Measurements from ENCODE around the gene SF3A2.

Gene SF3A2

DNA sequence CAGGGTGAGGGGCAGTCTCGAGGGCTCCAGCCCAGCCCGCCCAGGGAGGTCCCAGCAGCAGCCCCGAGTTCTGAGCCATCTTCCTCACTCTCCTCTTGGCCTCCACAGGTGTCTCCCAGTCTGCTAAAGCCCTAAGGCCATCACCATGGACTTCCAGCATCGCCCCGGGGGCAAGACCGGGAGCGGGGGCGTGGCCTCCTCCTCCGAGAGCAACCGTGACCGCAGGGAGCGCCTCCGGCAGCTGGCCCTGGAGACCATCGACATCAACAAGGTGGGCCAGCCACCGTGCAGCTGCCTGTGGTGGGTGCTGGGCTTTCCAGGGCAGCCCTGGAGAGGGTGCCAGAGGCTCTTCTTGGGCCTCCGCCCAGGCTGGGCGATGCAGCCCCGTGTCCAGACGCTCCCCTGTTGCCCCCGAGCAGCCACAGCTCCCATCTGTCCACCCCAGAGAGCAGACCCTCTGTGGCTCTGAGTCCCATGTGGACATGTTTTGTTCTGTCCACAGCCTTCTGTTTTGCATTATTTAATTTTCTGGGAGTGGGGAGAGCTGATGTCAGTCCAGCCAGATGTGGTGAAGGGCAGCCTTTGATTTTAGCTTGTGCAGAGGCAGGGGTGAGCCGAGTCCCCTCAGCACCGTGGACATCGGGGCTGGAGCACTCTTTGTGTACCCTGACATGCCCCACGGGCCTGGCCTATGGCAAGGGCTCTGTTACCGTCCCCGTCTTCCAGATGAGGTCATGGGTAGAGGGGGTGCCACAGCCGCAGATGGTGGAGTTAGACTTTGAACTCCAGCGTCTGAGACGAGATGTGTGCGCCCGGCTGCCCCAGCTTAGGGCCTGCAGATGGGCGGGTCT, 6.9 kb downstream of the SF3A2 start:
- DNase-seq = no peak

GRCh38 chr19:2244125-2244411, 7.4 kb downstream of the SF3A2 start:
- no peak for DNase-seq

DNA sequence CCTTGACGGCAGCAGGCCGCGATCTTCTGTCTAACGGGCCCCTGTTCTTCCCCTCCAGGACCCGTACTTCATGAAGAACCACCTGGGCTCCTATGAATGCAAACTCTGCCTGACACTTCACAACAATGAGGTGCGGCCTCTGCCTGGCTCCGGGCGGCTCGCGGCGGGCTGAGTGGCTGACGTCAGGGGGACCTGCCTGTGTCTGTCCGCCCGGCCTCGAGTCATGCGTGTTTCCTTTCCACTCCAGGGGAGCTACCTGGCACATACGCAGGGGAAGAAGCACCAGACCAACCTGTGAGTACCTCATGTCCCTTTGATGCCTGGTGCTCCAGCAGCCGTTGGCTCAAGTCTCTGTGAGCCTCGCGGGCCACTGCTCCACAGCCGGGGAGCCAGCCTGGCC, 7.9 kb downstream of the SF3A2 start:
- no peak for DNase-seq

DNA sequence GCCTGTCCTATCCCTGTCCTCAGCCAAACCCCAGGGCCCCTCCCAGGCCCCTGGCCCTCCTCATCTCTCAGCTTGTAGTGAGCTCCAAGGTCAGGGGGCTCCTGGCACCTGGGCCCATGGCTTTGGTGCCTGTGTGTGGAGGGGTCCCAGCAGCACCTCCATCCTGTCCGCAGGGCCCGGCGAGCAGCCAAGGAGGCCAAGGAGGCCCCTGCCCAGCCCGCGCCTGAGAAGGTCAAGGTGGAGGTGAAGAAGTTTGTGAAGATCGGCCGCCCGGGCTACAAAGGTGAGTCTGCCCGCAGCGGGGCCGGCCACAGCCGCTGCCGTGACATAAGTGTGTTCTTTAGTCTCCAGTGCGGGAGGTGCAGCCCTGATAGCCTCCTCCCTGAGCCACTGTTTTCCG, 8.6 kb downstream of the SF3A2 start:
- DNase-seq = no peak

GRCh38 chr19:2246014-2246620, 9.5 kb downstream of the SF3A2 start:
- no peak for DNase-seq

DNA sequence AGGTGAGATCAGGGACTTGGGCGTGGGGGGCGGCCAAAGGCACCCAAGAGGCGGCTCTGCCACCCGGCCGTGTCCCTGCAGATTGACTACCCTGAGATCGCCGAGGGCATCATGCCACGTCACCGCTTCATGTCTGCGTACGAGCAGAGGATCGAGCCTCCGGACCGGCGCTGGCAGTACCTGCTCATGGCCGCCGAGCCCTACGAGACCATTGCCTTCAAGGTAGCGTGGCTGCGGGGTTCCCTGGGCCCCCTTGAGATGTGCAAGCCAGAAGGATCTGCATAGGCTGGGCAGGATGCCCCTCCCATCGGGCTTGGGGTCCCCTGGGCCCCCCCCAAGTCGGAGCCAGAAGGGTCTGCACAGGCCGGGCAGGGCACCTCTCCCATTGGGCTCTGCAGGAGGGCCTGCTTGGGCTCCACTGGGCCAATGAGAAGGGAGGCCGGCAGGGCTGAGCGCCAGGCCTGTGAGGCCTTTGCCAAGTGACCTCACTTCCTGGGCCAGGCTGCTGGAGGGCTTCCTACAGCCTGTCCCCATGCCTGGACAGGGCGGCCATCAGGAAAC, 10.3 kb downstream of the SF3A2 start:
- no peak for DNase-seq

DNA sequence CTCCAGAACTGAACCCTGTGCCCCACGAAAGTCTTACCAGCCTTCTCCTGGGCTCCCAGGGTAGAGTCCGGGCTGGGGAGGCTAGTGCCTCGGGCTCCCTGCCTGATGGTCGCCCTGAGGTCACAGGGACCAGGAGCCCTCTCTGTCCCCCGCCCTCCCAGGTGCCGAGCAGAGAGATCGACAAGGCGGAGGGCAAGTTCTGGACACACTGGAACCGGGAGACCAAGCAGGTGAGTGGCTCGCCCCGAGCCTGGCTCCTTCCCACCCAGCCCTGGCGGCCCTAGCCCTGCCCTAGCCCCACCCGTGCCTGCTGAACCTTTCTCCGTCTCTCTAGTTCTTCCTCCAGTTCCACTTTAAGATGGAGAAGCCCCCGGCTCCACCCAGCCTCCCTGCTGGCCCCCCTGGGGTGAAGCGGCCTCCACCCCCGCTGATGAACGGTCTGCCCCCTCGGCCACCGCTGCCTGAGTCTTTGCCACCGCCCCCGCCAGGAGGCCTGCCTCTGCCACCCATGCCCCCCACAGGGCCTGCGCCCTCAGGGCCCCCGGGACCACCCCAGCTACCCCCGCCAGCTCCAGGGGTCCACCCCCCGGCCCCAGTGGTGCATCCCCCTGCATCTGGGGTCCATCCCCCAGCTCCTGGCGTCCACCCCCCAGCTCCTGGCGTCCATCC, 10.9 kb downstream of the SF3A2 start:
- no peak for DNase-seq

GRCh38 chr19:2248136-2249009, 11.7 kb downstream of the SF3A2 start:
- no peak for DNase-seq

DNA sequence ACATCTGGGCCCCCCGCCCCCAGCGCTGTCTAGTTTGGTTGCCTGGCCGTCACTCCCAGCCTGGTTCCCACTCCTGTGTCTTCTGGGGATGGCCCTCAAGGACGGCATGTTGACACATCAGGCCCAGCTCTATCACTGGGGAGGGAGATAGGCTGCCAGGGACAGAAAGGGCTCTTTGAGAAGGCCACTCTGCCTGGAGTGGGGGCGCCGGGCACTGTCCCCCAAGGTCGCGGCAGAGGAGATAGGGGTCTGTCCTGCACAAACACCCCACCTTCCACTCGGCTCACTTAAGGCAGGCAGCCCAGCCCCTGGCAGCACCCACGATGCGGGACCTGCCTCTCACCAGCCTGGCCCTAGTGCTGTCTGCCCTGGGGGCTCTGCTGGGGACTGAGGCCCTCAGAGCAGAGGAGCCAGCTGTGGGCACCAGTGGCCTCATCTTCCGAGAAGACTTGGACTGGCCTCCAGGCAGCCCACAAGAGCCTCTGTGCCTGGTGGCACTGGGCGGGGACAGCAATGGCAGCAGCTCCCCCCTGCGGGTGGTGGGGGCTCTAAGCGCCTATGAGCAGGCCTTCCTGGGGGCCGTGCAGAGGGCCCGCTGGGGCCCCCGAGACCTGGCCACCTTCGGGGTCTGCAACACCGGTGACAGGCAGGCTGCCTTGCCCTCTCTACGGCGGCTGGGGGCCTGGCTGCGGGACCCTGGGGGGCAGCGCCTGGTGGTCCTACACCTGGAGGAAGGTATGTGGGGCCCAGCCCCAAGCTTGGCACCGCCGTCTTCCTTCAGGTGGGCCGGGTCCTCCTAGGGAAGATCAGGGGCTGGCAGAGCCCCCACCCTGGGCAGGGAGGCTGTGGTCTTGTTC, 12.6 kb downstream of the SF3A2 start, which contains the start of gene AMH:
AMH (plus strand) TSS at position 314 of the 857 bp plus-strand sequence; CDS start at position 324, 10 bp downstream.
- DNase-seq = no peak

DNA sequence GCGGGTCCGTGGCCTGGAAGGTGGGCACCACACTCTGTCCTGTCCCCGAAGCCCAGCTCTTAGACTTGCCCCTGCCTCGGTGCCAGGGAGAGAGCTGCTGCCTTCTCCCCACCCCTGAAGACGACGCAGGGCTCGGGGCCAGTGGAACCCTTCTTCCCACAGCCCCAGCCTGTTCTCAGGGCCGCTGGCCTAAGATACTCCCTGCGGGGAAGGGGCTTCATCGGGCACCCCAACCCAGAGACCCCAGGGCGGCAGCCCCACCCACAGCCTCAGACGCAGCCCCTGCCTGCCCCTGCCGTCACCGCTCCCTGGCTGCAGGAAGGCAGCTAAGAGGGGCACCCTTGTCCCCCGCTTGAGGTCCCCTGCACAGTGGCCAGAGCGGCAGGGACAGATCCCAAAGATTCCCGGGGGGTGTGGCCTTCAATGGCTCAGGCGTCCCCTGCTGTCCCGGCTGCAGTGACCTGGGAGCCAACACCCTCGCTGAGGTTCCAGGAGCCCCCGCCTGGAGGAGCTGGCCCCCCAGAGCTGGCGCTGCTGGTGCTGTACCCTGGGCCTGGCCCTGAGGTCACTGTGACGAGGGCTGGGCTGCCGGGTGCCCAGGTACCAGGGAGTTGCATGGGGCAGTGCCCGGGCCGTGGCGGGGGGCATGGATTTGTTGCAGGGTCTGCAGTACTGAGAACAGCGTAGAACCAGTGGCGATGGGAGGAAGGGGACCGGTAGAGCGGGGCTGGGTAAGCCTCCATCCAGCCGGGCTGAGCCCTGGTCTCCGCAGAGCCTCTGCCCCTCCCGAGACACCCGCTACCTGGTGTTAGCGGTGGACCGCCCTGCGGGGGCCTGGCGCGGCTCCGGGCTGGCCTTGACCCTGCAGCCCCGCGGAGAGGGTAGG, 13.5 kb downstream of the SF3A2 start:
- DNase-seq = no peak

DNA sequence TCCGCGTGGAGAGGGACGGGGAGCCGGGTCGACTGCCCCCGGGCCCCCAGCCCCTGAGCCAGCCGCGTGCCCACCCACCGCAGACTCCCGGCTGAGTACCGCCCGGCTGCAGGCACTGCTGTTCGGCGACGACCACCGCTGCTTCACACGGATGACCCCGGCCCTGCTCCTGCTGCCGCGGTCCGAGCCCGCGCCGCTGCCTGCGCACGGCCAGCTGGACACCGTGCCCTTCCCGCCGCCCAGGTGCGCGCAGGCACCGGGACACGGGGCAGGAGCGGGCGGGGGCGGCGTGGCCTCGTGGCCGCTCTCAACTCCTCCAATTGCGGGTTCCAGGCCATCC, 14.1 kb downstream of the SF3A2 start:
- DNase-seq = no peak

GRCh38 chr19:2251106-2252054, 14.8 kb downstream of the SF3A2 start:
- no peak for DNase-seq

DNA sequence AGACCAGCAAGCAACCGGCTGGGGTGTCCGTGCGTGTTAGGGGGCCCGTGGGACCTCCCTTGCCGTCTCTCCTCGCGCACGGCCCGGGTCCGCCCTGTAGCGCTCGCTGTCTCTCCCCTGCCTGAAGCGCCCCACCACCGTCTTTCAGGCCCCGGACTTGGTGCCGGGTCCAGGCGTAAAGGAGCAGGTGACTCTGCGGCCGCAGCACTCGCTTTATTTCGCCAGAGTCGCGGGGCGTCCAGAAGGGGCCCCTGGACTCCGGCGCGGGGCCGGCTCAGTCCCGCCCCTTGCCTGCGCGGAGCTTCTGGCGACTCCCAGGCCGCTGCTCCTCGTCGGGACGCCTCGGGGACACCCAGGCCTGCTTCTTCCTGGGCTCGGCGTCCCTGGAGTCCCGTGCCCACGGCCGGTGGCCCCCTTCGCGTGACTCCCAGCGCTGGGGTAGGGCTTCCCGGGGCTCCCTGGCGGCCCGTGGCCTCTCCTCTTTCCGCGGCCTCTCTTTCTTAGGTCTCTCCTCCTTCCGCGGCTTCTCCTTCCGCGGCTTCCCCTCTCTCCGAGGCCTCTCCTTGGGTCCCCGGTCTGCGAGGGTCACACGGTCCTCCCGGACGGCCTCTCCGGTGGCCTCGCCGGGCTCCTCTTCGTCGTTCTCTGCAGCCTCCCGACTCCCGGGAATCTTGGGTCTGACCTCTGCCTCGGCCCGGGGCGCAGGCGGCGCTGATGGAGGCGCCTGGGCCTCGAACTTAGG, 15.6 kb downstream of the SF3A2 start:
- no peak for DNase-seq

GRCh38 chr19:2252797-2253105, 16.1 kb downstream of the SF3A2 start:
- DNase-seq = no peak

DNA sequence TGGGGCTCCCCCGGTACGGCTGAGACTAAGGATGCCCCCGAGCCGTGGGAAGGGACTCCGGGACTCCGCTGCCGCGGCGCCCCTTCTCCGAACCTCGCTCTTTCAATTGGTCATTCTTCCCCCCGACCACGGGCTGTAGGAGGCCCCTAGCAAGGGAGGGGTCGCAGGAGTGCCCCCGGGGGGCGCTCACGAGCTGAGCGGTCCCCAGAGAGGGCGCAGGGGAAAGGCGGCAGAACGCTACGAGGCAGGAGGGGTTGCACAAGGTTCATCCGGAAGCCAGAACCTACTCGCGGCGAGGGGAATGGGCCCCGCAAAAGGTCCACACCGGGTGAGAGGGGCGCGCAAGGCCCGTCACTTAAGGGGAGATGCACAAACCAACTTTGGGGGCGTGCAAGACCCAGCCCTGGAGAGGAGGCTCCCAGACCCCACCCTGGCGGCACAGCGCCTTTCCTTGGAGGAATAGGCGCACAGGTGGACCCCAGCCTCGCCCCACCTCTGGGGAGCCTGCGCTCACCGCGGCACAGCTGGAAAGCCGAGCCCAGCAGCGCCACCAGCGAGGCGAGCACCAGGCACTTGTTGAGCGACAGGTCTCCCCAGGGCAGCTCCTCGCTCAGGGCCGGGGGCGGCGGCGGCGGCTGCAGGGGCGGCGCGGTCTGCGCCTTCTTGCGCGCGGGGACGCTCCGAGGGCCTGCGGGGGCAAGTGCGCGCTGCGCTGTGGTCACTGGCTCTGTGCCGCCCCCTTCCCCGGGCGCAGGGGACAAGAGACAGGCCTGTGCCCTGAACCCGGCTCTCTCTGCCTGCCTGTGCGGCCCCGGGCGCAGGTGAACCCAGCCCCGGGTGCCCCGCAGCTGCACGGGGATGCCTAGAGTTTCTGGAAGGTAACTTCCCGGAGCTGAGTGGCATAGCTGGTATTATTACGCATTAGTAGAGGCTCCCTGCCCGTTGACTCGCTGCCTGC, 16.8 kb downstream of the SF3A2 start:
- DNase-seq = no peak

- no peak for DNase-seq
Measured at GRCh38 chr19:2254064-2254872, 17.6 kb downstream of the SF3A2 start.
